ENCODE measurements around the gene PLXNA2. TPM values are rescaled to one million over a fixed set of nuclear protein-coding genes. Genes with fewer than 3 reads are reported as not detected.

PLXNA2 gene
- total RNA-seq, 4 donors from 2014 or later = 12.2 to 45.7 (median 21.8) TPM

DNA sequence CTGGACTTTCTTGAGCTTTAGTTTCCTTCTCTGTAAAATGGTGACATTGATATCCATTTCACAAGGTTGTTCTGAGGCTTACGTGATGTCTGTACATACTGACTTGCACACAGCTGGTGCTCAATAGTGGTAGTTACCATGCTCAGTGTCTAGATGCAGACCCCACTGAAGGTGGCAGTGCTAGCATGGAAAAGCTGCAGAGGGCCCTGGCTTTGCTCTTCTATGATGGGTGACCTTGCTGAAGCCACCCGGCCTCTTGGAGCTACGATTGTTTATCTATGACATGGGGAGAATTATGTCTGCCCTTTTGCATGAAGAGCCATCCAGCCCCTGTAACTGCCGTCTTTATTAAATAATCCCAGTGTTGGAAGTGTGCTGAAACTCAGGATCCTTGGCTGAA lies 131.8 kb downstream of the PLXNA2 start:
- Histone ChIP-seq H3K9me3 (no peaks in the 10 kb centered on the region), H3K4me3 (replicated peaks in 1 of 3) (no peak overlapping the region), H3K27ac (no peak overlapping the region), H3K27me3 (no peaks in the 10 kb centered on the region), H3K36me3 (no peaks in the 10 kb centered on the region), H3K4me1 (peaks cover 8 to 21% of the 10 kb centered on the region in 2 donors)
- WGBS, 2 donors = 86 to 90% methylated on average over 4 of the region's 4 CpGs
- DNase-seq = no peak
- intact Hi-C loops (cut with DNase I) = no loop called here
- TF ChIP-seq, protein P1, sequence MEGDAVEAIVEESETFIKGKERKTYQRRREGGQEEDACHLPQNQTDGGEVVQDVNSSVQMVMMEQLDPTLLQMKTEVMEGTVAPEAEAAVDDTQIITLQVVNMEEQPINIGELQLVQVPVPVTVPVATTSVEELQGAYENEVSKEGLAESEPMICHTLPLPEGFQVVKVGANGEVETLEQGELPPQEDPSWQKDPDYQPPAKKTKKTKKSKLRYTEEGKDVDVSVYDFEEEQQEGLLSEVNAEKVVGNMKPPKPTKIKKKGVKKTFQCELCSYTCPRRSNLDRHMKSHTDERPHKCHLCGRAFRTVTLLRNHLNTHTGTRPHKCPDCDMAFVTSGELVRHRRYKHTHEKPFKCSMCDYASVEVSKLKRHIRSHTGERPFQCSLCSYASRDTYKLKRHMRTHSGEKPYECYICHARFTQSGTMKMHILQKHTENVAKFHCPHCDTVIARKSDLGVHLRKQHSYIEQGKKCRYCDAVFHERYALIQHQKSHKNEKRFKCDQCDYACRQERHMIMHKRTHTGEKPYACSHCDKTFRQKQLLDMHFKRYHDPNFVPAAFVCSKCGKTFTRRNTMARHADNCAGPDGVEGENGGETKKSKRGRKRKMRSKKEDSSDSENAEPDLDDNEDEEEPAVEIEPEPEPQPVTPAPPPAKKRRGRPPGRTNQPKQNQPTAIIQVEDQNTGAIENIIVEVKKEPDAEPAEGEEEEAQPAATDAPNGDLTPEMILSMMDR (IDR thresholded peaks at IDR 0.05) = no peak
- TF ChIP-seq POLR2A (IDR thresholded peaks at IDR 0.05) = no peak

DNA sequence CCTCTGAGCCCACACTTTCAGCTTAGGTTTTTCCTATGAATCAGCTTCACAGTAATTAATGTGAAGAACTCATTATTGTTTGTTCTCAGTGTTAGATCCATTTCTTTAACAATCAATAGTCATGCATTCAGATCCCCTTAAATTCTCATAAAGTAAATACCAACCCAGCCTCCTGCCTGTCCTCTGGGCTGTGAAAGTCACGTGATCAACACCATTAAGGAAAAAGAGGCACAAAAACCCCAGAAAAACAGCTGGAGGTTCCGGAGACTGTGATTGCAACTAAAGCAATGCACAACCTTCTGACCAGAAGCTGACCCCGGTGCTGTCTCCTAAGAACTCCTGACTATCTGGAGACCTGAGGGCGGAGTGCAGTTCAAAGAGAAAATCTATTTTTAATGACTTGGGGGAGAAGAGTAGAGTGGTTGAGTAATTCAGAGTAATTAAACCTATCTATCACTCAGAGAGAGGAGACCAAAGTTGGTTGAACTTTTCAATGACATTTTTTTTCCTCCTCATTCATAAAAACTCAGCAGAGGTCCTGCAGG lies 132.5 kb downstream of the PLXNA2 start:
- Histone ChIP-seq H3K4me3 (replicated peaks in 1 of 3) (no peak overlapping the region), H3K27ac (no peak overlapping the region), H3K27me3 (no peaks in the 10 kb centered on the region), H3K4me1 (peaks cover 8 to 24% of the 10 kb centered on the region in 2 donors), H3K9me3 (no peaks in the 10 kb centered on the region), H3K36me3 (no peaks in the 10 kb centered on the region)
- no peak for TF ChIP-seq POLR2A (IDR thresholded peaks at IDR 0.05)
- TF ChIP-seq, protein P1 (IDR thresholded peaks at IDR 0.05) = no peak
- 86 to 90% methylated on average over 4 of the region's 4 CpGs for WGBS, 2 donors
- DNase-seq = no peak
- intact Hi-C loops (cut with DNase I) = no loop called here

DNA sequence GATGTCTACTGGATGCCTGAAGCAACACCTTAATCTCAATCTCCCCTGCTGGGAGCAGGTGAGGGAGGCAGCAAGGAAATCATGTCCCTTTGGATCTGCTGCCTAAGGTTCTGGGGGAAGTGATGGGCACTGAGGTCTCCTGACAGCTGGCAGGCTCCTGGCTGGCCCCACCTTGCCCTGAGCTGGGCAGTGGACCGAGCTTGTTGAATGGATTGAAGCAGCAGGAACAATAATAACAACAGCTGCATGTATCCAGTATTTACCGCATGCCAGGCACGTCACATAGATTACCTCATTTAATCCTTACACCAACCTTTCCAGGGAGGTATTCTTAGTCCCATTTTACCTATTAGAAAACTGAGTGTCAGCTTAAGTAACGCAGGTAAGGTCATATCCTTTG lies 133.9 kb downstream of the PLXNA2 start:
- no peaks in the 10 kb centered on the region for H3K36me3 ChIP-seq
- WGBS, 2 donors = 62 to 70% methylated on average over 4 of the region's 4 CpGs
- TF ChIP-seq, protein P1 (IDR thresholded peaks at IDR 0.05) = no peak
- TF ChIP-seq POLR2A (IDR thresholded peaks at IDR 0.05) = no peak
- H3K27ac ChIP-seq = no peak overlapping the region
- H3K9me3 ChIP-seq = no peaks in the 10 kb centered on the region
- no peaks in the 10 kb centered on the region for H3K27me3 ChIP-seq
- no peak overlapping the region for H3K4me3 ChIP-seq (replicated peaks in 1 of 3)
- intact Hi-C loops (cut with DNase I) = no loop called here
- H3K4me1 ChIP-seq = peaks cover 8 to 24% of the 10 kb centered on the region in 2 donors
- peak; percentile 29 to 53 for DNase-seq

DNA sequence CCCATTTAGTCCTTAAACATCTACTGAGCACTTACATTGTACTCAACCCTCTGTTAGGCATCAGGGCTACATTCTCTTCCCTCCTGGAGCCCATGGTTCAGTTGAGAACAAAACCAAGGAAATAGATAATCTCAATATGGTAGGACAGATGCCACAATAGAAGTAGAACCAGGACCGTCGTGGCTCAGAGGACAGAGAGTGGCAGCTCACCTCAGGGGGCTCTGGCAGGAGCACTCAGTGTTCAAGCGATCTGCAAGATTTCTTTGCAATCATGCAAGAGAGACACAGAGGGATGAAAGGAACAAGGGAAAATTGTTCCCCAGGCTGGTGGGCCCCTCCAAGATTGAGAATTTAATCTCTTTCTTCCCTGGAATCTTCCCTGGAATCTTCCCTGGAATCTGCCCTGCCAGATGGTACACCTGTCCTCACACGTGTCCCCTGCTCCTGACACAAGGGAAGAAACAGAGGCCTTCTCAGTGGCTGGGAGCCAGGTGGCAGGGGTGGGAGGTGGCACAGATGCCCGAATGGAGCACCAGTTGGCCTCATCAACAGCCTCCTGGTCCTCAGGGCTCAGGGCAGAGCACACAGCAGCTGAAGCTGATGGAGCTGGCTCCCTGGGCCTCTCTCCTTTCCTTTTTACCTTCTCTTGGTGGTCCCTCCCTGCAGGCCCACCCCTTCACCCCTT lies 135.4 kb downstream of the PLXNA2 start:
- intact Hi-C loops (cut with DNase I) = no loop called here
- H3K27ac ChIP-seq = peak overlapping the region in 1 of 3 donors; percentile 13

DNA sequence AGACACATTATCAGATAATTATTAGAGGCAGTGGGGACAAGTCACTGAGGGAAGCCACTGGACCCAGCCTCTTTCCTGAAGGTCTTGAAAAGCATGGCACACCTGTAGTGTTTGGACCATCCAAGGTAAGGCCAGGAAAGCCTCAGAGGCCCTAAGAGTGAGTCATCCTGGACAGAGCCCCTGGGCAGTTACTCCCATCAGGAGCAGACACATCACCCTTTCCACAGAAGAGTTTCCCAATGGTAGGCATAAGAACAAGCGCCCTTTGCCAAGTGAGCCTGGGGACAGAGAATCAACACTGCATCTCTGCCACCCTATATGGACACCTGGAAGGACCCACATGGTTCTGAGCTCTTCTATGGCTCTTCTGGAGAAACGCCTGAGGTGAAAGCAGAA lies 136.0 kb downstream of the PLXNA2 start:
- no peaks in the 10 kb centered on the region for H3K36me3 ChIP-seq
- no peaks in the 10 kb centered on the region for H3K9me3 ChIP-seq
- WGBS, 2 donors = 95 to 100% methylated on average over 2 of the region's 2 CpGs
- H3K4me1 ChIP-seq = peaks cover 8 to 24% of the 10 kb centered on the region in 2 donors
- intact Hi-C loops (cut with DNase I) = no loop called here
- peak overlapping the region in 1 of 3 donors; percentile 13 for H3K27ac ChIP-seq
- H3K27me3 ChIP-seq = no peaks in the 10 kb centered on the region
- TF ChIP-seq, protein P1 (IDR thresholded peaks at IDR 0.05) = no peak
- H3K4me3 ChIP-seq (replicated peaks in 1 of 3) = no peak overlapping the region
- no peak for DNase-seq

More for the DNA sequence above, 135.4 kb downstream of the PLXNA2 start:
- no peaks in the 10 kb centered on the region for H3K9me3 ChIP-seq
- no peaks in the 10 kb centered on the region for H3K36me3 ChIP-seq
- no peaks in the 10 kb centered on the region for H3K27me3 ChIP-seq
- peaks cover 8 to 24% of the 10 kb centered on the region in 2 donors for H3K4me1 ChIP-seq
- TF ChIP-seq, protein P1 (IDR thresholded peaks at IDR 0.05) = no peak
- no peak for TF ChIP-seq POLR2A (IDR thresholded peaks at IDR 0.05)
- WGBS, 2 donors = 97% methylated on average over 5 of the region's 5 CpGs
- no peak overlapping the region for H3K4me3 ChIP-seq (replicated peaks in 1 of 3)
- no peak for DNase-seq
